Transverse colon (tissue), 4 donors: ENCODE results near the gene TBX10.

Source experiments
- EP300 ChIP-seq: sonication (generic); formaldehyde crosslinking; IDR thresholded peaks from one replicate; pipeline ENCODE4 v1.6.1; 2017; ENCODE audit warnings: antibody characterized with exemption, low read depth
- POLR2A ChIP-seq: fragments of 450-650 bp; IDR thresholded peaks from one replicate; pipeline ENCODE4 v1.6.1; 2016; ENCODE audit warnings: antibody characterized with exemption, mild to moderate bottlenecking, moderate library complexity
- POLR2AphosphoS5 ChIP-seq, 3 donors: sonication (generic); formaldehyde crosslinking; IDR thresholded peaks; one replicate each; pipeline ENCODE4 v1.6.1; 2016; ENCODE audit warnings: antibody characterized with exemption in 3 of 3
- TF ChIP-seq, protein P1 (sequence below), 5 experiments: fragments of 200-600 bp in 3 of 5; fragments of 450-650 bp in 2 of 5; sonication (generic) in 3 of 5; IDR thresholded peaks; 1 replicate in 2 of 5; 2 replicates in 3 of 5; pipeline ENCODE4 v1.5.1; 2016 to 2017; ENCODE audit warnings: antibody characterized with exemption in 5 of 5, inconsistent platforms in 3 of 5, mild to moderate bottlenecking in 2 of 5, moderate library complexity in 1 of 5

GRCh38 chr11:67611704-67612587 is 27.6 kb downstream of the TBX10 start:
- TF ChIP-seq, protein P1, sequence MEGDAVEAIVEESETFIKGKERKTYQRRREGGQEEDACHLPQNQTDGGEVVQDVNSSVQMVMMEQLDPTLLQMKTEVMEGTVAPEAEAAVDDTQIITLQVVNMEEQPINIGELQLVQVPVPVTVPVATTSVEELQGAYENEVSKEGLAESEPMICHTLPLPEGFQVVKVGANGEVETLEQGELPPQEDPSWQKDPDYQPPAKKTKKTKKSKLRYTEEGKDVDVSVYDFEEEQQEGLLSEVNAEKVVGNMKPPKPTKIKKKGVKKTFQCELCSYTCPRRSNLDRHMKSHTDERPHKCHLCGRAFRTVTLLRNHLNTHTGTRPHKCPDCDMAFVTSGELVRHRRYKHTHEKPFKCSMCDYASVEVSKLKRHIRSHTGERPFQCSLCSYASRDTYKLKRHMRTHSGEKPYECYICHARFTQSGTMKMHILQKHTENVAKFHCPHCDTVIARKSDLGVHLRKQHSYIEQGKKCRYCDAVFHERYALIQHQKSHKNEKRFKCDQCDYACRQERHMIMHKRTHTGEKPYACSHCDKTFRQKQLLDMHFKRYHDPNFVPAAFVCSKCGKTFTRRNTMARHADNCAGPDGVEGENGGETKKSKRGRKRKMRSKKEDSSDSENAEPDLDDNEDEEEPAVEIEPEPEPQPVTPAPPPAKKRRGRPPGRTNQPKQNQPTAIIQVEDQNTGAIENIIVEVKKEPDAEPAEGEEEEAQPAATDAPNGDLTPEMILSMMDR (IDR thresholded peaks at IDR 0.05) = no peak
- TF ChIP-seq POLR2A = no peak
- TF ChIP-seq POLR2AphosphoS5 (IDR thresholded peaks at IDR 0.05) = no peak
- TF ChIP-seq EP300 = no peak
